HEK293 (cell line): ENCODE results near the gene B4GALT4.

Experiments used
- CTCF ChIA-PET: fragments of 350-600 bp; formaldehyde crosslinking; extraction: SDS; loops from one replicate; lab custom pipeline; 2021; ENCODE audit warnings: antibody characterized with exemption; lab: Yijun Ruan, JAX
- POLR2A ChIA-PET: fragments of 300-600 bp; formaldehyde crosslinking; extraction: SDS; loops from one replicate; lab custom pipeline; 2020; ENCODE audit warnings: antibody characterized with exemption, inconsistent platforms; lab: Yijun Ruan, JAX
- H3K27ac ChIP-seq: fragments of 200-500 bp; sonication (Bioruptor generic); 2 replicates; pipeline ENCODE4 v1.5.1; 2014; ENCODE audit warnings: low read depth, low read length, control low read depth, inconsistent platforms; ENCODE audit errors: extremely low read depth
- H3K36me3 ChIP-seq, 2 experiments: fragments of 200-500 bp in 1 of 2; sonication (Bioruptor generic) in 1 of 2; 1 replicate in 1 of 2; 2 replicates in 1 of 2; pipeline ENCODE4 v1.5.1; 2014 to 2017; ENCODE audit warnings: inconsistent platforms in 2 of 2, low read length in 2 of 2; ENCODE audit not compliant: control insufficient read depth in 2 of 2, insufficient read depth in 1 of 2
- H3K4me1 ChIP-seq: fragments of 200-500 bp; sonication (Bioruptor generic); 2 replicates; pipeline ENCODE4 v1.5.1; 2014; ENCODE audit warnings: mild to moderate bottlenecking, low read length, inconsistent platforms; ENCODE audit not compliant: control insufficient read depth, insufficient read depth
- H3K4me3 ChIP-seq: 2 replicates; pipeline ENCODE4 v1.5.1; 2011; ENCODE audit warnings: low read depth, mild to moderate bottlenecking, control low read depth, low read length, moderate library complexity
- H3K9me3 ChIP-seq: fragments of 200-500 bp; sonication (Bioruptor generic); 2 replicates; pipeline ENCODE4 v1.5.1; 2014; ENCODE audit warnings: low read depth, low read length, inconsistent platforms; ENCODE audit not compliant: control insufficient read depth, insufficient read depth
- GLI2 ChIP-seq: fragments of 450-650 bp; formaldehyde crosslinking; IDR thresholded peaks from 2 replicates; pipeline ENCODE4; 2017; ENCODE audit warnings: missing biosample characterization, missing genetic modification characterization, low read depth, borderline replicate concordance
- HOXA7 ChIP-seq: sonication (generic); formaldehyde crosslinking; IDR thresholded peaks from 2 replicates; pipeline ENCODE4 v1.8.1; 2022; ENCODE audit warnings: missing genetic modification reagents, borderline replicate concordance
- MEIS1 ChIP-seq: sonication (generic); formaldehyde crosslinking; IDR thresholded peaks from 2 replicates; pipeline ENCODE4 v1.8.1; 2022; ENCODE audit warnings: missing genetic modification reagents, mild to moderate bottlenecking, borderline replicate concordance
- MZF1 ChIP-seq: fragments of 450-650 bp; formaldehyde crosslinking; IDR thresholded peaks from 2 replicates; pipeline ENCODE4 v1.5.1; 2017; ENCODE audit warnings: missing biosample characterization, missing genetic modification characterization, borderline replicate concordance
- PRDM10 ChIP-seq: fragments of 450-650 bp; formaldehyde crosslinking; IDR thresholded peaks from 2 replicates; pipeline ENCODE4 v1.5.1; 2016; ENCODE audit warnings: missing biosample characterization, missing genetic modification characterization
- PRDM6 ChIP-seq: fragments of 450-650 bp; formaldehyde crosslinking; IDR thresholded peaks from 2 replicates; pipeline ENCODE4 v1.5.1; 2017; ENCODE audit warnings: missing biosample characterization, missing genetic modification characterization
- SALL2 ChIP-seq: fragments of 450-650 bp; formaldehyde crosslinking; IDR thresholded peaks from 2 replicates; pipeline ENCODE4 v1.5.0; 2017; ENCODE audit warnings: missing biosample characterization, mild to moderate bottlenecking, missing genetic modification characterization, borderline replicate concordance
- WT1 ChIP-seq: fragments of 450-650 bp; formaldehyde crosslinking; IDR thresholded peaks from 2 replicates; pipeline ENCODE4 v1.5.1; 2016; ENCODE audit warnings: missing biosample characterization, missing genetic modification characterization
- ZNF146 ChIP-seq: fragments of 450-650 bp; formaldehyde crosslinking; IDR thresholded peaks from 2 replicates; pipeline ENCODE4 v1.5.1; 2016; ENCODE audit warnings: missing biosample characterization, missing genetic modification characterization
- ZNF175 ChIP-seq: fragments of 450-650 bp; formaldehyde crosslinking; IDR thresholded peaks from 2 replicates; pipeline ENCODE4 v1.5.1; 2016; ENCODE audit warnings: missing biosample characterization, missing genetic modification characterization
- ZNF510 ChIP-seq: fragments of 450-650 bp; formaldehyde crosslinking; IDR thresholded peaks from 2 replicates; pipeline ENCODE4 v1.5.1; 2018; ENCODE audit warnings: mild to moderate bottlenecking, missing genetic modification characterization, missing biosample characterization; ENCODE audit not compliant: insufficient replicate concordance
- ZNF549 ChIP-seq: fragments of 450-650 bp; IDR thresholded peaks from 2 replicates; pipeline ENCODE4 v1.5.1; 2018; ENCODE audit warnings: missing biosample characterization, missing genetic modification characterization, mild to moderate bottlenecking, inconsistent platforms, moderate library complexity
- ZNF621 ChIP-seq: fragments of 450-650 bp; formaldehyde crosslinking; IDR thresholded peaks from 2 replicates; pipeline ENCODE4 v1.5.1; 2017; ENCODE audit warnings: missing biosample characterization, missing genetic modification characterization
- ZNF623 ChIP-seq: fragments of 450-650 bp; formaldehyde crosslinking; IDR thresholded peaks from 2 replicates; pipeline ENCODE4 v1.5.1; 2016; ENCODE audit warnings: missing biosample characterization, missing genetic modification characterization
- ZNF624 ChIP-seq: fragments of 450-650 bp; formaldehyde crosslinking; IDR thresholded peaks from 2 replicates; pipeline ENCODE4 v1.5.1; 2017; ENCODE audit warnings: missing biosample characterization, missing genetic modification characterization
- ZNF660 ChIP-seq: fragments of 450-650 bp; IDR thresholded peaks from 2 replicates; pipeline ENCODE4 v1.5.1; 2018; ENCODE audit warnings: missing biosample characterization, mild to moderate bottlenecking, missing genetic modification characterization
- ZNF677 ChIP-seq: fragments of 450-650 bp; IDR thresholded peaks from 2 replicates; pipeline ENCODE4 v1.5.0; 2018; ENCODE audit warnings: missing biosample characterization, mild to moderate bottlenecking, missing genetic modification characterization, moderate library complexity
- ZNF704 ChIP-seq: fragments of 450-650 bp; formaldehyde crosslinking; IDR thresholded peaks from 2 replicates; pipeline ENCODE4 v1.5.1; 2016; ENCODE audit warnings: missing biosample characterization, missing genetic modification characterization
- ZNF777 ChIP-seq: fragments of 450-650 bp; formaldehyde crosslinking; IDR thresholded peaks from 2 replicates; pipeline ENCODE4 v1.5.1; 2017; ENCODE audit warnings: missing biosample characterization, missing genetic modification characterization, borderline replicate concordance
- ZNF843 ChIP-seq: fragments of 450-650 bp; formaldehyde crosslinking; IDR thresholded peaks from 2 replicates; pipeline ENCODE4 v1.5.1; 2016; ENCODE audit warnings: missing biosample characterization, missing genetic modification characterization
- ZSCAN30 ChIP-seq: fragments of 450-650 bp; IDR thresholded peaks from 2 replicates; pipeline ENCODE4 v1.5.1; 2018; ENCODE audit warnings: missing biosample characterization, mild to moderate bottlenecking, missing genetic modification characterization, moderate library complexity
- ZSCAN5A ChIP-seq: fragments of 450-650 bp; formaldehyde crosslinking; IDR thresholded peaks from 2 replicates; pipeline ENCODE4 v1.5.1; 2016; ENCODE audit warnings: missing biosample characterization, missing genetic modification characterization

B4GALT4 gene

GRCh38 chr3:119184796-119185570, 55.7 kb downstream of the B4GALT4 start (continued):
- TF ChIP-seq PRDM6 (tag by site-specific recombination): no peak
- TF ChIP-seq SALL2: no peak
- TF ChIP-seq ZNF621: no peak
- no peak for TF ChIP-seq ZNF843 (tag by site-specific recombination)
- TF ChIP-seq ZNF623 (tag by site-specific recombination): no peak
- no peak for TF ChIP-seq ZNF549 (tag by site-specific recombination)
- TF ChIP-seq MZF1 (tag by site-specific recombination): no peak

- Histone ChIP-seq H3K27ac (no peak overlapping the region), H3K36me3 (no peaks in the 10 kb centered on the region), H3K4me3 (no peak overlapping the region), H3K4me1 (no peaks in the 10 kb centered on the region), H3K9me3 (no peaks in the 10 kb centered on the region)
- TF ChIP-seq ZSCAN5A (tag by site-specific recombination) (no peak), ZNF510 (tag by site-specific recombination) (no peak), GLI2 (tag by site-specific recombination) (no peak), WT1 (tag by site-specific recombination) (no peak), ZNF704 (no peak), MEIS1 (CRISPR knock-in tag) (no peak), ZNF777 (no peak), ZNF624 (tag by site-specific recombination) (no peak), ZNF146 (tag by site-specific recombination) (no peak), ZNF175 (tag by site-specific recombination) (no peak), HOXA7 (no peak), ZNF677 (tag by site-specific recombination) (no peak), ZNF660 (tag by site-specific recombination) (no peak)
- POLR2A ChIA-PET: no interaction called here
- CTCF ChIA-PET: no interaction called here
Measured at GRCh38 chr3:119184111-119184510, 56.6 kb downstream of the B4GALT4 start.

GRCh38 chr3:119181765-119182164, 58.9 kb downstream of the B4GALT4 start:
- no peak overlapping the region for H3K27ac ChIP-seq
- no peaks in the 10 kb centered on the region for H3K9me3 ChIP-seq
- ChIA-PET POLR2A (no interaction called here), CTCF (no interaction called here)
- H3K4me1 ChIP-seq: no peaks in the 10 kb centered on the region
- no peaks in the 10 kb centered on the region for H3K36me3 ChIP-seq
- no peak overlapping the region for H3K4me3 ChIP-seq
- TF ChIP-seq ZSCAN30 (tag by site-specific recombination) (no peak), PRDM10 (tag by site-specific recombination) (no peak)
